ENCODE results near the gene CDH23. TPM values are rescaled to one million over a fixed set of nuclear protein-coding genes. Genes with fewer than 3 reads are reported as not detected.
A peak's percentile ranks its signal among the peaks of the same experiment; 100 is the strongest.

The CDH23 gene
- total RNA-seq, 4 donors from 2014 or later = 13.8 to 20.1 (median 17.3) TPM

- TF ChIP-seq EP300 (IDR thresholded peaks at IDR 0.05) (no peak), CTCF (IDR thresholded peaks at IDR 0.05) (no peak), POLR2A (IDR thresholded peaks at IDR 0.05) (no peak)
- Histone ChIP-seq H3K27me3 (no peaks in the 10 kb centered on the region), H3K36me3 (peaks cover 0 to 27% (median 2%) of the 10 kb centered on the region in 3 donors), H3K4me1 (peaks cover 0 to 13% (median 5%) of the 10 kb centered on the region in 4 donors), H3K9me3 (no peaks in the 10 kb centered on the region), H3K27ac (no peak overlapping the region), H3K4me3 (no peak overlapping the region)
- DNase-seq (ENCODE audit: low spot score in 2 of 2) = no peak
- WGBS, 2 donors = 85% methylated on average over 19 of the region's 19 CpGs
Measured at GRCh38 chr10:71811351-71811750, 414.6 kb downstream of the CDH23 start.

- Histone ChIP-seq H3K27ac (peak overlapping the region in 1 of 4 donors; percentile 11), H3K36me3 (peaks cover 0 to 36% (median 11%) of the 10 kb centered on the region in 3 donors), H3K4me3 (no peak overlapping the region), H3K27me3 (no peaks in the 10 kb centered on the region), H3K9me3 (no peaks in the 10 kb centered on the region), H3K4me1 (peaks cover 0 to 22% (median 10%) of the 10 kb centered on the region in 4 donors)
- WGBS, 2 donors = 50 to 58% methylated on average over 17 to 20 of the region's 22 CpGs
- peak; percentile 38 to 39 for DNase-seq (ENCODE audit: low spot score in 2 of 2)
- TF ChIP-seq CTCF (IDR thresholded peaks at IDR 0.05) (peak; percentile 70 to 90 (median 83)), POLR2A (IDR thresholded peaks at IDR 0.05) (no peak), EP300 (IDR thresholded peaks at IDR 0.05) (peak in 1 of 2 donors; percentile 7)
Measured at GRCh38 chr10:71812016-71812912, 415.5 kb downstream of the CDH23 start.

- Histone ChIP-seq H3K9me3 (no peaks in the 10 kb centered on the region), H3K27me3 (no peaks in the 10 kb centered on the region), H3K27ac (peak overlapping the region in 1 of 4 donors; percentile 11), H3K4me3 (no peak overlapping the region), H3K4me1 (peaks cover 0 to 30% (median 14%) of the 10 kb centered on the region in 4 donors), H3K36me3 (peaks cover 0 to 44% (median 11%) of the 10 kb centered on the region in 3 donors)
- TF ChIP-seq CTCF (IDR thresholded peaks at IDR 0.05) = no peak
- no peak for TF ChIP-seq EP300 (IDR thresholded peaks at IDR 0.05)
- TF ChIP-seq POLR2A (IDR thresholded peaks at IDR 0.05) = no peak
- DNase-seq (ENCODE audit: low spot score in 2 of 2) = no peak
- whole genome bisulfite sequencing, 2 donors = 45 to 100% methylated on average over 1 to 7 of the region's 11 CpGs
Measured at GRCh38 chr10:71812913-71813590, 416.3 kb downstream of the CDH23 start.

GRCh38 chr10:71814922-71815411, 418.2 kb downstream of the CDH23 start:
- WGBS, 2 donors = 85 to 90% methylated on average over 18 of the region's 26 CpGs
- peaks cover 0 to 63% (median 22%) of the 10 kb centered on the region in 3 donors for H3K36me3 ChIP-seq
- peak overlapping the region in 2 of 4 donors; percentile 68 to 70 for H3K27ac ChIP-seq
- no peaks in the 10 kb centered on the region for H3K27me3 ChIP-seq
- no peaks in the 10 kb centered on the region for H3K9me3 ChIP-seq
- no peak for DNase-seq (ENCODE audit: low spot score in 2 of 2)
- H3K4me1 ChIP-seq = peaks cover 0 to 43% (median 17%) of the 10 kb centered on the region in 4 donors
- H3K4me3 ChIP-seq = no peak overlapping the region
- peak in 1 of 5 experiments; percentile 18 for TF ChIP-seq CTCF (IDR thresholded peaks at IDR 0.05)
- no peak for TF ChIP-seq EP300 (IDR thresholded peaks at IDR 0.05)
- TF ChIP-seq POLR2A (IDR thresholded peaks at IDR 0.05) = no peak
